HUES48 (cell line): ENCODE data around the gene MDK.

Source experiments
- H3K27ac ChIP-seq: one replicate; pipeline ENCODE4 v1.7.0; 2013; ENCODE audit warnings: low read depth, low read length, inconsistent platforms
- H3K27me3 ChIP-seq: 2 replicates; pipeline ENCODE4 v1.6.1; 2013; ENCODE audit warnings: mild to moderate bottlenecking, low read length; ENCODE audit not compliant: control insufficient read depth, insufficient read depth
- H3K36me3 ChIP-seq: 2 replicates; pipeline ENCODE4 v1.6.1; 2013; ENCODE audit warnings: low read length; ENCODE audit not compliant: control insufficient read depth, insufficient read depth
- H3K4me1 ChIP-seq: 2 replicates; pipeline ENCODE4 v1.6.1; 2013; ENCODE audit warnings: mild to moderate bottlenecking, low read length; ENCODE audit not compliant: control insufficient read depth, insufficient read depth
- H3K4me3 ChIP-seq: 2 replicates; pipeline ENCODE4 v1.5.1; 2013; ENCODE audit warnings: mild to moderate bottlenecking, low read depth, low read length
- H3K9ac ChIP-seq: 2 replicates; pipeline ENCODE4 v1.6.1; 2013; ENCODE audit warnings: mild to moderate bottlenecking, low read depth, low read length, moderate library complexity
- H3K9me3 ChIP-seq: 2 replicates; pipeline ENCODE4 v1.6.1; 2013; ENCODE audit warnings: low read length; ENCODE audit not compliant: control insufficient read depth, insufficient read depth

The MDK gene

GRCh38 chr11:46348566-46349401 lies 32.7 kb upstream of the MDK start:
- H3K27me3 ChIP-seq: peaks cover 11% of the 10 kb centered on the region; the same call in 1 of the 2 replicates
- H3K4me1 ChIP-seq: peaks cover 61% of the 10 kb centered on the region
- H3K4me3 ChIP-seq: peak overlapping the region; percentile 73
- no peaks in the 10 kb centered on the region for H3K9me3 ChIP-seq
- no peak overlapping the region for H3K9ac ChIP-seq
- no peak overlapping the region for H3K27ac ChIP-seq
- 0 out of 2 replicates have a peak, but pooled peaks cover 3% of the 10 kb centered on the region for H3K36me3 ChIP-seq

- Histone ChIP-seq H3K9ac (no peak overlapping the region), H3K4me1 (peaks cover 50% of the 10 kb centered on the region), H3K4me3 (no peak overlapping the region), H3K27me3 (peaks cover 8% of the 10 kb centered on the region; the same call in 1 of the 2 replicates), H3K9me3 (no peaks in the 10 kb centered on the region), H3K36me3 (peaks cover 8% of the 10 kb centered on the region; the same call in 1 of the 2 replicates), H3K27ac (no peak overlapping the region)
These were observed 30.8 kb upstream of the MDK start for GRCh38 chr11:46350695-46351094.

DNA sequence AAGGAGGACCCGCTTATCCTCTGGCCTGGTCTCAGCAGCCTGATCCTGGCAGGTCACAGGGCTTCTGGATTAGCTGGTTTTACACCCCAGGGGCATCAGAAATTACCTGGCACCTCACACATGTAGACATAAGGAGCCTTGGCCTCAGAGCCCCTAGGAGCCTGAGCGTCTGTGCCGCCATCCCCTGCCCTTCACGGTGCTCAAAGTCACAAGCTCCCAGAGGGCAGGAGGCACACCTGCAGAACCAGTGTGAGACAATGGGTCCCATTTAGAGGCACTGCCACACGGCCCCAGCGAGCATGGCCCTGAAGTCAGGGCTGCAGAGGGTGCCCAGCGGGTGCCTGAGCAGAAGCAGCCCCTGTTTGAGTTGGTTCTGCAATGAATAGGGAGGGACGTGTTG lies 30.3 kb upstream of the MDK start:
- Histone ChIP-seq H3K27ac (no peak overlapping the region), H3K36me3 (peaks cover 9% of the 10 kb centered on the region), H3K4me3 (no peak overlapping the region), H3K27me3 (peaks cover 6% of the 10 kb centered on the region; the same call in 1 of the 2 replicates), H3K4me1 (peaks cover 45% of the 10 kb centered on the region), H3K9me3 (no peaks in the 10 kb centered on the region), H3K9ac (no peak overlapping the region)

- Histone ChIP-seq H3K4me3 (no peak overlapping the region), H3K27ac (no peak overlapping the region), H3K27me3 (0 out of 2 replicates have a peak, but pooled peaks cover 2% of the 10 kb centered on the region), H3K9ac (no peak overlapping the region), H3K4me1 (peaks cover 40% of the 10 kb centered on the region), H3K36me3 (peaks cover 13% of the 10 kb centered on the region), H3K9me3 (no peaks in the 10 kb centered on the region)
These were observed 29.9 kb upstream of the MDK start for GRCh38 chr11:46351606-46352005.

GRCh38 chr11:46352063-46352841 lies 29.2 kb upstream of the MDK start:
- Histone ChIP-seq H3K9ac (no peak overlapping the region), H3K9me3 (no peaks in the 10 kb centered on the region), H3K27me3 (no peaks in the 10 kb centered on the region), H3K4me3 (no peak overlapping the region), H3K27ac (no peak overlapping the region), H3K4me1 (peaks cover 36% of the 10 kb centered on the region), H3K36me3 (peaks cover 13% of the 10 kb centered on the region)

- Histone ChIP-seq H3K9ac (no peak overlapping the region), H3K4me1 (peaks cover 30% of the 10 kb centered on the region), H3K36me3 (peaks cover 13% of the 10 kb centered on the region), H3K27me3 (no peaks in the 10 kb centered on the region), H3K4me3 (no peak overlapping the region), H3K9me3 (no peaks in the 10 kb centered on the region), H3K27ac (no peak overlapping the region)
These were observed 27.8 kb upstream of the MDK start for GRCh38 chr11:46353698-46354097.

- Histone ChIP-seq H3K27me3 (no peaks in the 10 kb centered on the region), H3K9me3 (no peaks in the 10 kb centered on the region), H3K36me3 (peaks cover 13% of the 10 kb centered on the region), H3K27ac (peak overlapping the region; percentile 31), H3K4me1 (peaks cover 28% of the 10 kb centered on the region), H3K9ac (no peak overlapping the region), H3K4me3 (no peak overlapping the region)
These were observed 24.5 kb upstream of the MDK start for GRCh38 chr11:46356924-46357482.

DNA sequence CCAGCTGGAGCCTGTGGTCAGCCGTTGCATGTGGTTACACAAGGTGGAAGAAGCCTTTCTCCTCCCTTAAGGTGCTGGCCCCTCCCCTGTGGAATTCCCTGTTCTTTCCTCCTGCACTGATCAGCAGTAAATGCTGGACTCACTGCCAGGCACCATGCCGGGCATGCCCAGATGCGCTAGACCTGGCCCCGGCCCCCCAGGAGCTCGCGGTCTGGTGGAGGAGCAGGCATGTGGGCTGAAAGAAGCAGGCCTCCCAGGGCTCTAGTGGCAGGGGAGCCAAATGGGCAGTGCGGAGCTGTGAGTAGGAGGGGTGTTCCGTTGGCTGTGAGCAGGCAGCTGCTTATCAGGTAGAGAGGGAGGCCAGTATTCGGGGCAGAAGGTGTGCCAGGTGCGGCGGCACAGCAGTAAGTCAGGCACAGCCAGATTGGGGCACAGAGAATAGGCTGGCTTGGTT lies 24.0 kb upstream of the MDK start:
- Histone ChIP-seq H3K9me3 (no peaks in the 10 kb centered on the region), H3K4me3 (no peak overlapping the region), H3K4me1 (peaks cover 25% of the 10 kb centered on the region), H3K27me3 (no peaks in the 10 kb centered on the region), H3K36me3 (peaks cover 13% of the 10 kb centered on the region), H3K27ac (peak overlapping the region; percentile 31), H3K9ac (no peak overlapping the region)

- H3K27ac ChIP-seq: no peak overlapping the region
- H3K9me3 ChIP-seq: no peaks in the 10 kb centered on the region
- H3K27me3 ChIP-seq: no peaks in the 10 kb centered on the region
- H3K36me3 ChIP-seq: peaks cover 5% of the 10 kb centered on the region
- H3K9ac ChIP-seq: no peak overlapping the region
- H3K4me3 ChIP-seq: no peak overlapping the region
- H3K4me1 ChIP-seq: peaks cover 10% of the 10 kb centered on the region; the same call in 1 of the 2 replicates
These were observed 21.5 kb upstream of the MDK start for GRCh38 chr11:46359953-46360352.

DNA sequence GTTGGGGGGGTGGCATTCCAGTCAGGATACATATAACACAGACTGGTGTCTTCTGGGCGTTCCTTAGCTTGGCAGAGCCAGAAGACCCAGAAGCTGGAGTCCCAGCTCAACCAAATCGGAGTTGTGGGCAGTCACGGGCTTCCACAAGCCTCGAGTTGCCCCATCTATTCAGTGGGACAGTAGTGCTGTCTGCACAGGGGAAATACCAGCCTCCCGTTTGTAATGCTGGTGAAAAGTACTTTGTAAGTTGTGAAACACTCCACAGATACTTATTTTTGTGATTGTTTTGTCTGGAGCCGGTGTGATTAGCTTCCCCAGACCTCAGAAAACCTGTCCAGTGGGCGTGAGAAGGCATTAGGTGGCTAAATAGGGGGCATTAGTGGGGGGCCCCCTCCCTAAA lies 20.6 kb upstream of the MDK start:
- Histone ChIP-seq H3K27ac (peak overlapping the region; percentile 41), H3K36me3 (peaks cover 5% of the 10 kb centered on the region), H3K4me3 (no peak overlapping the region), H3K4me1 (peaks cover 10% of the 10 kb centered on the region; the same call in 1 of the 2 replicates), H3K27me3 (no peaks in the 10 kb centered on the region), H3K9ac (no peak overlapping the region), H3K9me3 (no peaks in the 10 kb centered on the region)
